Ovary (tissue), 9 donors: ENCODE data around the gene DAGLA. TPM values are rescaled to one million over a fixed set of nuclear protein-coding genes. Genes with fewer than 3 reads are reported as not detected.

Source experiments
- DNase-seq, 5 donors: peaks; one replicate each; pipeline ENCODE4 v3.0.0-alpha.2; 2019 to 2020
- H3K27ac ChIP-seq, 2 donors: fragments of 200-600 bp; one replicate each; pipeline versions ENCODE4 v1.5.1 to v1.8.0; 2019 to 2022
- H3K27me3 ChIP-seq: fragments of 200-600 bp; one replicate; pipeline ENCODE4 v1.8.0; 2022
- H3K36me3 ChIP-seq: fragments of 200-600 bp; sonication (generic); one replicate; pipeline ENCODE4 v1.5.1; 2019
- H3K4me1 ChIP-seq: one replicate; pipeline ENCODE4 v1.8.1; 2013; ENCODE audit warnings: mild to moderate bottlenecking, moderate library complexity; ENCODE audit not compliant: insufficient read depth
- H3K4me3 ChIP-seq: fragments of 200-600 bp; sonication (generic); one replicate; pipeline ENCODE4 v1.5.1; 2017
- H3K9me3 ChIP-seq, 2 donors: fragments of 200-600 bp in 1 of 2; sonication (generic) in 1 of 2; one replicate each; pipeline versions ENCODE4 v1.5.1 to v1.8.1; 2013 to 2019; ENCODE audit warnings: mild to moderate bottlenecking in 1 of 2, moderate library complexity in 1 of 2
- CTCF ChIP-seq, 3 donors: fragments of 450-650 bp in 2 of 3; fragments of 200-600 bp in 1 of 3; IDR thresholded peaks; one replicate each; pipeline versions ENCODE4 v1.5.1 to v1.8.0; 2016 to 2022; ENCODE audit warnings: antibody characterized with exemption in 3 of 3, mild to moderate bottlenecking in 1 of 3
- EP300 ChIP-seq: sonication (generic); formaldehyde crosslinking; IDR thresholded peaks from one replicate; pipeline ENCODE4 v1.6.1; 2017; ENCODE audit warnings: antibody characterized with exemption
- POLR2A ChIP-seq: fragments of 450-650 bp; IDR thresholded peaks from one replicate; pipeline ENCODE4 v1.6.1; 2017; ENCODE audit warnings: antibody characterized with exemption, mild to moderate bottlenecking, moderate library complexity
- WGBS, 3 donors: extraction: QIAGEN DNeasy Blood & Tissue Kit in 1 of 3; methylation state at CpG; one replicate each; pipeline versions ENCODE4 v1.1.5 to v1.1.7; 2013 to 2017; 5-methylcytosine and 5-hydroxymethylcytosine counted together
- intact Hi-C, 4 donors: fragments of 100-400 bp; cut with DNase I; formaldehyde crosslinking; loops; one replicate each; pipeline versions ENCODE4 v1.11.0 to v1.15.1; 2022 to 2023
- polyA plus RNA-seq, 2 donors: library from polyadenylated mRNA; stranded (reverse); fragments of 200-250 nt in 1 of 2; fragments of 350-450 nt in 1 of 2; fragmentation: Illumina TruSeq in 1 of 2; extraction: RNeasy Lipid Tissue Mini Kit (QIAGEN cat#74804) in 1 of 2; gene quantifications; one replicate each; pipeline ENCODE4 v1.2.3, GENCODE V29; 2013 to 2014
- total RNA-seq, 7 donors: library from RNA; depleted of rRNA in 2 of 7; stranded (reverse); fragments of >200 nt in 2 of 7; fragmentation: NEBNext Ultra II Directional in 3 of 7; extraction: Animal tissue kit (Norgen Biotek cat#: 25700) in 3 of 7; gene quantifications; one replicate each; pipeline versions ENCODE4 v1.1.0 to v1.2.4, GENCODE V29; 2016 to 2023
- donor health status: DM: no; HTN: no; CAD: no; lungs with moderate emphysema.
- donor health status: DM: no; HTN: no; CAD: no.
- donor health status: Bipolar disorder and iron deficiency.
- donor health status: DM: yes; HTN: yes; CAD: no.
- donor health status: DM: no; HTN: no; CAD: no.
- donor health status: DM: yes; HTN: yes; CAD: no.

The DAGLA gene
- total and polyA plus RNA-seq, 9 donors = 0.40 to 4.4 (median 1.5) TPM

DNA sequence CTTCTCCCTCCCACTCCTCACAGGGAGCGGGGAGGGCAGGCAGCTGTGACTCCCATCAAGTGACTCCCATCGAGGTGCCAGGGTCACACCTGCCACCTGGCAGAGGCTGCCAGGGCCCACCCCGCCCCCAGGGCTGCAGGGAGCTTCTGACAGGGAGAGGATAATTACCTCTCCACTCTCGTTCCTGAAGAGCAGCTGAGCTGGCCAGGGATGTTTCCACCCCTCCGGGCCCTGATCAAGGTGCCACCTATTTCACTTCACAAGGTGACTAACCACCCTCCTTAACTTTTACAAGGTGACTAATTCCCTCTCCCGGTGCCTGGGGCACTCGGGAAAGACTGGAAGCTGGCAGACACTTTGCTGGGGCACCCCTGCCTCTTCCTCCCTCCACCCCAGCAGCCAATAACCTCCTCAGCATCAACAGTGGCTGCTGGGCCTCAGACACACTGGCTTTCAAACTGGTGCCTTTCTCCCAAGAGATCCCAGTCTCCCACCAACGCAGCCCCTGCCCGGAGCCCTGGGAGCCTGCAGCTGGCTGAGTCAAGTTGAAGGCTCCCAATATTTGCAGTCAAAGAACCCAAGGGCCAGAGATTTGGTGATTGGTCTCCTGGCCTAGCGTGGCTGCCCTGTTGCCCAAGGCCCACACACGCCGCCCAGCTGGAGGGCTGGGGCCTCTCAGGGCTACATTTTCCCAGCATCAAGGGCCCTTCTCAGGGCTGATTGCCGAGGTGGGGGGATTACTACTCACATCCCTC is 50.2 kb downstream of the DAGLA start:
- Histone ChIP-seq H3K36me3 (no peaks in the 10 kb centered on the region), H3K27ac (no peak overlapping the region), H3K27me3 (no peaks in the 10 kb centered on the region), H3K4me1 (peaks cover 11% of the 10 kb centered on the region), H3K4me3 (no peak overlapping the region), H3K9me3 (no peaks in the 10 kb centered on the region)
- TF ChIP-seq CTCF (IDR thresholded peaks at IDR 0.05) (no peak), EP300 (no peak), POLR2A (no peak)
- intact Hi-C loops = loop anchor here in 3 of 4 donors (5.0 to 10.0 kb wide), 3 partner anchors 48 to 256 kb away; partner anchors contain the start of gene DAGLA (in 2 of the 3)
- DNase-seq = no peak
- 83 to 86% (median 83%) methylated on average over 13 of the region's 13 CpGs for WGBS, 3 donors

- Histone ChIP-seq H3K4me1 (peaks cover 6% of the 10 kb centered on the region), H3K9me3 (no peaks in the 10 kb centered on the region), H3K27me3 (no peaks in the 10 kb centered on the region), H3K36me3 (no peaks in the 10 kb centered on the region), H3K4me3 (no peak overlapping the region), H3K27ac (no peak overlapping the region)
- intact Hi-C loops = loop anchor here in 3 of 4 donors (5.0 to 10.0 kb wide), 3 partner anchors 49 to 257 kb away; partner anchors contain the start of gene DAGLA (in 2 of the 3)
- 80 to 82% (median 80%) methylated on average over 19 of the region's 19 CpGs for WGBS, 3 donors
- no peak for TF ChIP-seq CTCF (IDR thresholded peaks at IDR 0.05)
- TF ChIP-seq EP300 = no peak
- no peak for TF ChIP-seq POLR2A
- no peak for DNase-seq
Observed at GRCh38 chr11:61731211-61731951, 51.2 kb downstream of the DAGLA start.

GRCh38 chr11:61731952-61732675 is 51.9 kb downstream of the DAGLA start:
- intact Hi-C loops = loop anchor here in 3 of 4 donors (5.0 to 10.0 kb wide), 3 partner anchors 50 to 257 kb away; partner anchors contain the start of gene DAGLA (in 2 of the 3)
- Histone ChIP-seq H3K4me1 (peaks cover 6% of the 10 kb centered on the region), H3K36me3 (no peaks in the 10 kb centered on the region), H3K27me3 (no peaks in the 10 kb centered on the region), H3K27ac (no peak overlapping the region), H3K9me3 (no peaks in the 10 kb centered on the region), H3K4me3 (no peak overlapping the region)
- no peak for TF ChIP-seq POLR2A
- TF ChIP-seq EP300 = no peak
- TF ChIP-seq CTCF (IDR thresholded peaks at IDR 0.05) = no peak
- 60 to 75% (median 66%) methylated on average over 8 of the region's 8 CpGs for WGBS, 3 donors
- no peak for DNase-seq

GRCh38 chr11:61732705-61733104 is 52.5 kb downstream of the DAGLA start:
- Histone ChIP-seq H3K4me1 (peaks cover 3% of the 10 kb centered on the region), H3K36me3 (no peaks in the 10 kb centered on the region), H3K9me3 (no peaks in the 10 kb centered on the region), H3K27ac (no peak overlapping the region), H3K27me3 (no peaks in the 10 kb centered on the region), H3K4me3 (no peak overlapping the region)
- 59 to 76% (median 69%) methylated on average over 6 of the region's 6 CpGs for WGBS, 3 donors
- TF ChIP-seq POLR2A (no peak), CTCF (IDR thresholded peaks at IDR 0.05) (no peak), EP300 (no peak)
- DNase-seq = no peak
- intact Hi-C loops = loop anchor here in 3 of 4 donors (5.0 to 10.0 kb wide), 3 partner anchors 50 to 258 kb away; partner anchors contain the start of gene DAGLA (in 2 of the 3)
